SK-N-DZ (cell line): ENCODE results near the gene KCNF1.
"Not testable (repeated sequence)": the region's sequence is repeated elsewhere in the genome, so short reads cannot be mapped to it uniquely, and the experiment has no call there.

Experiments used
- DNase-seq: peaks from one replicate; pipeline ENCODE4 v3.0.0-alpha.2; 2015; ENCODE audit warnings: low spot score

Gene KCNF1

GRCh38 chr2:10944799-10945198, 33.1 kb downstream of the KCNF1 start:
- no peak for DNase-seq

DNA sequence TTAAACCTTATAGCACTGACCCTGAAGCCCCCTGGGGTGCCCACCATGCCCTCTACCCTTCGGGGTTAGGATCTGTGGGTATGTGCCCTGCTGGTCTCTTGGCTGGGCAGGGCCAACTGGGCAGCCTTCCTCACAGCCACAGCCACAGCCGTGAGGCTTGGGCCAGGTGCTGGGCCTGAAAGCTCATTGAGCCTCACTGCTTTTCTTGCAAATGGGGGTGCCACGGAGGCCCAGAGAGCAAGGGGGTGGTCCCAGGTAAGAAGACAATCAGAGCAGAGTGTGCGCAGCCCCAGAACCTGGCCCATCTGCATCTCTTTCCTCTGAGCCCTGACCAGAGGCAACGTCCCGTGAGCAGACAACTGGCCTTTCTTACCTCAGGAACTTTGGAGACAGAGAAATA, 34.7 kb downstream of the KCNF1 start:
- no peak for DNase-seq

GRCh38 chr2:10947005-10947440, 35.3 kb downstream of the KCNF1 start:
- DNase-seq: no peak

DNA sequence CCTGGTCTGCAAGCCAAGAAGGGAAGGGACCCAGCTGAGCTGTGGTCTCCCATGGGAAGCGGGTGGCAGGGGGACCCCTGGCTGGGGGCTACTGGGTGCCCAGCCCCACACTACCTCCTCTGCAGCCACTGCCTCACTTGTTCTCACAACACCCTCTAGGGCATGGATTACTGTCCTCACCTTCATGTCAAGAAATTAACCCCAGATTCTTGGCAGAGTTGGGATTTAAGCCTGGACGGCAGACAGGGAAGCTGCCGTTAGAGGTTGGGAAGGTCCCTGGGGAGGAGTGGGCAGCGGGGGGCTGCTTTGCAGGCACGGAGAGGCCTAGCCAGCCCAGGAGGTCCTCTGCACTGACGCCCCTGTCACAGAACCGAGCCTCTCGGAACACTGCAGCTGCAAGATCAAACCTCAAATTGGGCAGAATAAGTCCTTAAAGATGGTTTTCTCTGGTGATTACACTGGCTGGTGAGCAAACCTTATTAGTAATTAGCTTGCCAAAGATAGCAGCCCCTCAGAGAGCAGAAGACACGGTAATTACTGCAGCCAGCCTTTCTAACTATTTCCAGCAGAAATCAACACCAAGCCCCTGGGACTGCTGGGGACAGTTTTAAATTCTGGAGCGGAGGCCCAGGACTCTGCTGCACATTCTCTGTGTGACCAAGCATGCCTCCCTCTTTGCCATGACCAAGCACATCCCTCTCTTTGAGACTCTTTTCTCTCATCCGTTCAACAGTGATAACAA, 35.9 kb downstream of the KCNF1 start:
- no peak for DNase-seq

DNA sequence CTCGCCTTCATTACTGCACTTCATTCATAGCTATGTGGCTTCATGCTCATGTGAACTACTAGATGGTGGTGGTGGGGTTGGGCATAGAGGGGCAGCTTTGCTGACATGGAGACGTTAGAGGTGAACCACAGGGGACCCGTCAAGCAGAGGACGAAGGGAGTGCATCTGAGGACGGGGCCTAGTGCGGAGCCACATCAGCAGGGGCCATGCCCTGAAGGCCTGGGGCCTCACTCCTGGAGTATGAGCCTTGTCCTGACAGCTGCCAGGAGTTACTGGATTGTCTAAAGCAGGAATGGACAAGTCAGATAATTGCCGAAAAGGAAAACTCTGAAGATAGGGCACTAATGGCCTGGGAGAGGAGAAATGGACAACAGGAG, 36.4 kb downstream of the KCNF1 start:
- DNase-seq: no peak

- DNase-seq: no peak
Measured at GRCh38 chr2:10948606-10949230, 37.0 kb downstream of the KCNF1 start.

- DNase-seq: no peak
Measured at GRCh38 chr2:10949835-10950234, 38.1 kb downstream of the KCNF1 start.

DNA sequence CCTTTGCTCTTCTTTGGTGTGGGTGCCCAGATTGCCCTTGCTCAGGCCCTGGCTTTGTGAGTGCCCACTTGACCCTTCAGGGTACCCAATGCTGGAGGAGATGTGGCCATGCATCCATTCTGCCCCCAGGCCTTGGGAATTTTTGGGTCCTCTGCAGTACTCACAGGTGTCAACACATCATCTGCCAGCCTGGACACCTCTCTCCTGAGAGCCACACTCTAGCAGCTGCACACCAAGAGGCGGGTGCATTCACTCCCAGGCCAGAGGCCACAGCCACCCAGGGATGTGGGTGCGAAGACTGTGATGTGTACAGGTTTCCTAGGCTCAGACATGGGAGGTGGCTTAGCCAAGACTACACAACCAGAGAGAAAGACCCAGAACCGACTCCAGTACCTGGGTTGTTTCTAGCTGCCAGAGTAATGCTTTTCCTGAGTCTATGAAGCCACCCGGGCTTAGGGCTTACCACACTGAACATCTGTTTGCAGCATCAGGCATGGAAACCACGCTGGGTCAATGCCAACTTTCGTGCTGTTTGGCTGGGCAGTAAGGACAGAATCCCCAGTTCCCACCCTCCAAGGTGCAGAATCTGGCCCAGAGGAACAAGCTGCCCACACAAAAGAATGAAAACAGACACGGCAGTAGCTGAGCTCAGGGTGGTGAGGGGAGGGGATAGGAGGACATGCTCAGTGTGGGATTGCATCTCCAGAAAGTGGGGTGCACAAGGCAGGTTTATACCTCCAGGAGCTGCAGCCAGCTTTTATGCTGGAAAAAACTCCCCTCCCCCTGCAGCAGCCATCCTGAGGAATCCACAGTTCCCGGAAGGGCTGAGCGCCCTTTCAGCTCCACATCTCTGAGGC, 40.1 kb downstream of the KCNF1 start:
- DNase-seq: no peak

DNA sequence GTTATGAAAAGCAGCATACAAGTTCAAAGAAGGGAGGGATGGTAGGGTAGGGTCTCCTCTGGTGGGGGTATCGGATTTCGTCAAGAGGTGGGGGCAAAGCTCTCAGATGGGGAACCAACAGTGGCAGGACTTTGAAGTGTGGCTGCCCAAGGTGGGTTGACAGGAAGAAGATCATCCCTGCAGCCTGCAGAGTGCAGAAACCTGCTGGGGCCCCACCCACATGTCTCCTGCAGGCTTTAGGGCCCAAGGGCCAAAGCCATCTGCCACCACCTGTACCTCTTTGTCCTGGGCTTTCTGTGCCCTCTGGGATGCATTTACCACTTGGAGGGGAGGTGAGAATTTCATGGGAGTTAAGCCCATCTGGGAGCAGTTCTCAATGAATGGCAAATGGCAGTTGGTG, 42.7 kb downstream of the KCNF1 start:
- DNase-seq: no peak

DNA sequence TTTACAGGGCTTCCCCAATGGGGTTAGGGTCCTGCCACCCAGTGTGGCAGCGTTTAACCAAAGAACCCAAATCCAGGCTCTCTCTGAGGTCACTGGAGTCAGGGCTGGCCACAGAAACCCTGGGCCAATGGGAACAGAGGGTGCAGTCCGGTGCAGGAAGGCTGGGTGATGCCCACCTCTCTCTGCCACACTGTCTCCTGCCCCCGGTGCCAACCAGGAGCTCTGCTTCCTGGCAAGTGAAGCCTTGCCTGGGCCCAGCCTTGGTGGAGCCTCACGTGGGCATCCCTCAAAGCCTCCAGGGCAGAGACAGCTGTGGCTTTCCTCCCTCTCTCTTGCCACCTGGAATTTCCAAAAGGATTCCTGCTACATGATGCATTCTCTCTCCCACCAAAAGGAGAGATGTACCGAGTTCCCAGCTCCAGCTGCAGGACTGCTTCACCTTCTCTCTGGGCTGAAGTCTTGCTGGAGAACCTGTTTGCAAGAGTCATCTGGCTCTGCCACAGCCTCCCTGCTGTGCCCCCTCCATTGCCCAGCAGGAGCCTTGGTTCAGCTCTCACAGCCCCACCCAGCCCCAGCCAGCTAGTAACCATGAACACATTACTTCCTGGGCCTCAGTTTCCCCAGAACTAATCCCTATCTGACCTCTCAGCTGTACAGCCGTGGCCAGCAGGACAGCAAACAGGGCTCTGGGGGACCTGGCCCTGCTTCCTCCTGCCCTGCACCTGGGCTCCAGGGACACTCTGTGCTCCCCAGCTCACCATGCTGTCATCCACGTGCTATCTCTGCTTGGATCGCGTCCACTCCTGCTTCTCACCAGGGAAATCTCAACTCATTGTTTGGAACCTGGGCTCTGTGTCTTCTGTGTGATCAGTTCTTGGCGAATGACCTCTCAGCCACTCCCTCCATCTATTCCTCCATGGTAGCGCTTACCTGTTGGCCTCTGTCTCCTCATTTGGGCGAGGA, 43.4 kb downstream of the KCNF1 start:
- no peak for DNase-seq

DNA sequence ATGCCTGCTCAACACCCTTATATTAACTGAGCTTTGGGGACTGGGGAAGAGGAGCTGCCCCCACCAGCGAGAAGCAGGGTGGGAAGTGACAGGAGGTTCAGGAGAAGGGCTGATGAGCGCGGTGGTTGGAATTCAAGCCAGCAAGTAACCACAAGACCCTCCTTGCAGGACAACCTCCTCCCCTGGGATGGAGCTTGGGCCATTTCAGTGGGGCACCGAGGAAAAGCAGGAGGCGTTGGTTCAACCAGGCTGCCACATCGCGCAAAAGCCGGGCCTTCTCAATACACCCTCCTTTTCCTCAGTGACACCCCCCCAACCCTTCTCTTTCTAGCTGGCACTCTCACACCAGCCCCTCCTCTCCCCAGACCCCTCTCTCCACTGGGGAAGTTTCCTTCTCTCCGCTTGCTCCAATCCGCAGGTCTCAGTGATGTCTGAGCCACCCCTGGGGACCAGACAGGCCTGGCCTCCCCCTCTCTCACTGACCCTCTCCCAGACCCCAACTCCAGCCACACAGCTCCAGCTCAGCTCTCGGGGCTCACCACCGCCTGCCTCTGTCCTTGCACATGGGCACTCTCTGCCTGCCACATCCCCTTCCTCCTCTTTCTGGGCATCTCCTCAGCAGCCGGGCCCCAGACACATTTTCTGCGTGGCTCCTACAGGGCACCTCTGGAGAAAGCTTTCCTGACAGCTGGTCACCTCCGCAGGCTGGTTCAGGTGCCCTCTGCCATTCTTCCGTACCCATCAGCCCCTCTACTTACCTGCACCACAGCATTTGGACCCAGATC, 44.5 kb downstream of the KCNF1 start:
- no peak for DNase-seq

GRCh38 chr2:10957391-10957790, 45.7 kb downstream of the KCNF1 start:
- no peak for DNase-seq

DNA sequence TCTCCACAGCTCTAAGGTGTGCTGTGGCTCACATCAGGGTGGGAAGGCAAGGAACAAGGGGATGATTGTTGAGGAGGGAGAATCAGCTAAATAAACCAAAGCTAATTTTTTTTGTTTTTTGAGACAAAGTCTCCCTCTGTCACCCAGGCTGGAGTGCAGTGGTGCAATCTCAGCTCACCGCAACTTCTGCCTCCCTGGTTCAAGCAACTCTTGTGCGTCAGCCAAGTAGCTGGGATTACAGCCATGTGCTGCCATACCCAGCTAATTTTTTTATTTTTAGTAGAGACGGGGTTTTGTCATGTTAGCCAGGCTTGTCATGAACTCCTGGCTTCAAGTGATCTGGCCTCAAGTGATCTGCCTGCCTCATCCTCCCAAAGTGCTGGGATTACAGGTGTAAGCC, 46.7 kb downstream of the KCNF1 start:
- not testable (repeated sequence) for DNase-seq

- DNase-seq: no peak
Measured at GRCh38 chr2:10960606-10961489, 49.1 kb downstream of the KCNF1 start.

DNA sequence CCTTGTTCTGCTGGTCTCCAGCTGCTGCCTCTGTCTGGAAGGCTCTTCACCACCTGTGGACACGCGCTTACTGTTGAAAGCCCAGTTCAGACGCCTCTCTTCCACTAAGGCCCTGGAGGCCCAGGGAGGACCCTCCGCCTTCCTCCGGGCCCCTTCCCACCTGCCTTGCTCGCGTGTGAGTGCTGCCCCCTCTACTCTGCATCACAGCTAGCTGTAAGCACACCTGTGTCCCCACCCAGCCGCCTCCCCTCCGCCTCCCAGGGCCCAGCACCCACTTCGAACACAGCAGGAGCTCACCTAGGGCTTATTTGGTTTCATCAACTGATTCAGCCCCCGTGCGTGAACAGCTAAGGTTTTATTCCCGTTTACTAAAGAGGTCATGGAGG, 49.7 kb downstream of the KCNF1 start:
- no peak for DNase-seq

- no peak for DNase-seq
Measured at GRCh38 chr2:10962004-10962403, 50.3 kb downstream of the KCNF1 start.

- no peak for DNase-seq
Measured at GRCh38 chr2:10963155-10963554, 51.4 kb downstream of the KCNF1 start.
